Epithelial cell of proximal tubule (primary cell): Measurements from ENCODE around the gene CD151. TPM values are rescaled to one million over a fixed set of nuclear protein-coding genes. Genes with fewer than 3 reads are reported as not detected.

Source experiments
- DNase-seq: peaks from one replicate; pipeline ENCODE4 v3.0.0-alpha.2; 2011; ENCODE audit warnings: low read depth
- H3K4me3 ChIP-seq: 2 replicates; pipeline ENCODE4 v1.5.1; 2011; ENCODE audit warnings: low read depth, mild to moderate bottlenecking, low read length
- total RNA-seq: library from RNA; depleted of rRNA; stranded (reverse); fragments of >200 nt; gene quantifications from 2 replicates; pipeline ENCODE4 v1.2.3, GENCODE V29; 2015
- TF ChIP-seq, protein P1 (sequence below): conservative IDR thresholded peaks from 2 replicates; pipeline ENCODE4 v1.5.1; 2012; ENCODE audit warnings: low read depth, mild to moderate bottlenecking, low read length

The CD151 gene
- total RNA-seq, 1 donor from 2014 or later, result 538 TPM

DNA sequence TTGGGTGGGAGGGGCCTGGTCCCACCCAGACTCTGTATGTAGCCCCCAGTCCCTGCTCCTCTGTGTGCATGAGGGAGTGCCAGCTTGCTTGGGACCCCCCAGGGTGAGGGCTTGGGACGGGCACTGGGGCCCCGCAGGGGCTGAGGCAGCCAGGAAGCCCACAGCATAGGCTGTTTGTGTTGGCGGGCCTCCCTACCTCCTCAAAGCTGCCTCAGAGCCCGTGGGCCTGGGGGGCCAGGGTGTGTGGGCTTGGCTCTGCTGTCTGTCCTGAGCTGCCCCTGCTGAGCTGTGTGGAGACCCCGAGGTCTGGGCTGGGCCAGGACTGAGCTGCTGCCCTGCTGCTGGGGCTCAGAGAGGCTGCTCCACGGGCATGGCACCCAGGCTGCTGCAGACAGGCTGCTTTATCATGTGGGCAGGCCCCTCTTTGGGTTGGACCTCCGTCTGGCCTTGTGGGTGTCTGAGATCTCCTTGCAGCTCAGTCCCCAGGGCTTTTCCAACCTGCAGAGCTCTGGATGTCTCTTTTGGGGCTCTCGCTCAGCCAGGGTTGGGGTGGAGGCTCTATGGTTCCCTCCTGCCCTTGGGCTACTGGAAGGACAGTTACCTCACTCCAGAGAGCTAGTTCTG, 13.2 kb downstream of the CD151 start:
- DNase-seq, result no peak
- TF ChIP-seq, protein P1, sequence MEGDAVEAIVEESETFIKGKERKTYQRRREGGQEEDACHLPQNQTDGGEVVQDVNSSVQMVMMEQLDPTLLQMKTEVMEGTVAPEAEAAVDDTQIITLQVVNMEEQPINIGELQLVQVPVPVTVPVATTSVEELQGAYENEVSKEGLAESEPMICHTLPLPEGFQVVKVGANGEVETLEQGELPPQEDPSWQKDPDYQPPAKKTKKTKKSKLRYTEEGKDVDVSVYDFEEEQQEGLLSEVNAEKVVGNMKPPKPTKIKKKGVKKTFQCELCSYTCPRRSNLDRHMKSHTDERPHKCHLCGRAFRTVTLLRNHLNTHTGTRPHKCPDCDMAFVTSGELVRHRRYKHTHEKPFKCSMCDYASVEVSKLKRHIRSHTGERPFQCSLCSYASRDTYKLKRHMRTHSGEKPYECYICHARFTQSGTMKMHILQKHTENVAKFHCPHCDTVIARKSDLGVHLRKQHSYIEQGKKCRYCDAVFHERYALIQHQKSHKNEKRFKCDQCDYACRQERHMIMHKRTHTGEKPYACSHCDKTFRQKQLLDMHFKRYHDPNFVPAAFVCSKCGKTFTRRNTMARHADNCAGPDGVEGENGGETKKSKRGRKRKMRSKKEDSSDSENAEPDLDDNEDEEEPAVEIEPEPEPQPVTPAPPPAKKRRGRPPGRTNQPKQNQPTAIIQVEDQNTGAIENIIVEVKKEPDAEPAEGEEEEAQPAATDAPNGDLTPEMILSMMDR, result no peak
- no peak overlapping the region for H3K4me3 ChIP-seq

DNA sequence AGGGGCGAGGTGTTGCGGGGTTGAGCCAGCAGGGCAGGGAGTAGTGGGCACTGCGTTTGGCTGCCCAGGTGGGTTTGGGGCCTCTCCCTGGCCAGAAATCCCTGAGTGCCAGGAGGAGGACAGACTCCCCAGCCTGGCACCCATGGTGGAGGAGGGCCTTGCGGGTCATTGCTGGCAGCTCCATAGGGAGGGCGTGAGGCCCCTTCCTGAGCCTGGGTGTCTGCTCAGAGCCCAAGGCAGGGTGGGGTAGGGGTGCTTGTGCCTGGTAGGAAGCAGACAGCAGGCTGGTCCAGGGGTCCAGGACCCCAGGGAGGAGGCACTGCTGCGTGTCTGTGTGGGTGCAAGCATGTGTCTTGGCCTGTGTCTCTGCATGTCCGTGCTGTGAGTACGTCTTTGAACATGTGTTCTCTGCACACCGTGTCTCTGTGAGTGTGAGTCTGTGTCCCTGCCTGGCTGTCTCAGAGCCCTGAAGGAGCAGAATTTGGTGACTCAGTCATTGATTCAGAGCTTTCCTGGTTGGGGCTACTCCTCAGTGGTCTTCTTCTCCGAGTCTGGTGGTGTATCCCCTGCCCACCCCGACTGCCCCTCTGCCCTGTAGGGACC, 13.8 kb downstream of the CD151 start:
- TF ChIP-seq, protein P1, result no peak
- H3K4me3 ChIP-seq, result no peak overlapping the region
- DNase-seq, result no peak

DNA sequence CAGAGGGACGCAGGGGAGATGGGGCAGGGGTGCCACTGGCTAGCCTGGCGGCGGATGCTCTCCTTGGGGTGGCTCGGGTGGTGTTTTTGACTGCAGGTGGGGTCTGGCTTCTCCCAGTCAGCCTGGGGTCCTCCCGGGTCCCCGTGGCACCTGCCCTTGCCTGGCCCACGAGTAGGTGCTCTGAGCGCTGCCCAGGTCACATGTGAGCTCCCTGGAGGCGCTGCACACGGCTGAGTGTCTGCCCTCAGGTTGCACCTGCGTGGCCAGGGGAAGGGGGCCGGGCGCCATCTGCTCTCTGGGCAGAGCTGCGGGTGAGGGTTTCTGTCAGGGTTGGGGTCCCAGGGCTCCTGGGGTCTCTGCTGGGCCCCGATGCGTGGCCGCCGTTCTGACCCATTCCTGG, 15.1 kb downstream of the CD151 start:
- TF ChIP-seq, protein P1, result no peak
- no peak for DNase-seq

DNA sequence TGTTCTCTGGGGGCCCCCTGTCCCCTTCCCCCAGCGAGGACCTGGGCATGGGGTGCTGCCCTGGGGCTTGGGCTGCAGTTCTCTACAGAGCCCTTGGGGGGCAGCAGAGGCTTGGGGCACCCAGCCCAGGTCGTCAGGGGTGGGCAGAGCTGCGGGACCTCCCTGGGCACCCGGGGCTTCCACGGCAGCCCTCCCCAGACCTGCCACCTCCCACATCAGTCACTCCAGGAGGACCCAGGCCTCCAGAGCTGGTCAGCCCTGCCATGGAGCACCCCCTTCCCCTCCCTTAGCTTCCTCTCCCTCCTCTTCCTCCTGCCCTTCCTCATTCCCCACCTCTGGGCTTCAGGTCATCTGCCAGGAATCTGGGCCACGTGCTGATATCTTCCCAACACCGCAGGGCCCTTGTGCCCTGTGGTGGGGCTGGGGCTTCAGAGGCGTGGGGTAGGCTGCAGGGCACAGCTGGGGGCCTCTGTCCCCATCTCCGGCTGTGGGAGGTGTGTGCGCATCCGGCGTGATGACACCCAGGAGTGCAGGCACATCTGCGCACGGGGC, 15.7 kb downstream of the CD151 start:
- TF ChIP-seq, protein P1, result peak; percentile 81
- DNase-seq, result no peak
- H3K4me3 ChIP-seq, result no peak overlapping the region

More for the DNA sequence above, 15.1 kb downstream of the CD151 start:
- H3K4me3 ChIP-seq, result no peak overlapping the region

DNA sequence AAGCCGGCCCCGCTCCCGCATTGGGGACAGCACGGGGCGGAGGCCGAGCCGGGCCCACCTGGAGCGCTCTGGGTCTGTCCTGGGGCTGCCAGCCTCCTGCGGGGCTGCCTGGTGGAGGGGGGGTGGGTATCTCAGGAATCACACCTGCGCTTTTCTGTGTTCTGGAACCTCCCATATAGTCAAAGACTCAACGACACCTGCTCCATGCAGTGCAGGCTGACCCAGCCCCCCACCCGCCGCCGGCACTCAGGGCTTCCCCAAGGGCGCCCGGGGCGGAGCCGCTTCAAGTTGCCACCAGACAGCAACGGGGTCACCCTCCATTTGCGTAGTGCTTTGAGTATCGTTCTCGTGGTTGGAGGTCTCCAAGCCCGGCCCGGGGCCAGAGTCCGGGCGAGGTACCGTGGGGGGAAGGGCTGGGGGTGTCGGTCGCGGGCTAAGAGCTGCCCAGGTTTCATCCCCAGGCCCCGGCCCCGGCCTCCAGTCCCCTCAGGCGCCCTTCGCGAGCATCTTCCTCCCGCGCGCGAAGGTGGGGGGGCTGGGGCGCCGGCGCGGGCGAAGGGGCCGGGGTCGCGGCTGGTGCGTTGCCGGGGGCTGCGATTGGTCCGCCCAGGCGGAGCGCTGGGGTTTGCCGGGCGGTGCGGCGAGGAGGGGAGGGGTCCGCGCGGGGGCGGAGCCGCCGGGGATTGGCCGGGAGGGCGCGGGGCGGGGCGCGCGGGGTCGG, 16.5 kb downstream of the CD151 start:
- TF ChIP-seq, protein P1, result no peak
- no peak for DNase-seq
- H3K4me3 ChIP-seq, result peak overlapping the region; percentile 23

DNA sequence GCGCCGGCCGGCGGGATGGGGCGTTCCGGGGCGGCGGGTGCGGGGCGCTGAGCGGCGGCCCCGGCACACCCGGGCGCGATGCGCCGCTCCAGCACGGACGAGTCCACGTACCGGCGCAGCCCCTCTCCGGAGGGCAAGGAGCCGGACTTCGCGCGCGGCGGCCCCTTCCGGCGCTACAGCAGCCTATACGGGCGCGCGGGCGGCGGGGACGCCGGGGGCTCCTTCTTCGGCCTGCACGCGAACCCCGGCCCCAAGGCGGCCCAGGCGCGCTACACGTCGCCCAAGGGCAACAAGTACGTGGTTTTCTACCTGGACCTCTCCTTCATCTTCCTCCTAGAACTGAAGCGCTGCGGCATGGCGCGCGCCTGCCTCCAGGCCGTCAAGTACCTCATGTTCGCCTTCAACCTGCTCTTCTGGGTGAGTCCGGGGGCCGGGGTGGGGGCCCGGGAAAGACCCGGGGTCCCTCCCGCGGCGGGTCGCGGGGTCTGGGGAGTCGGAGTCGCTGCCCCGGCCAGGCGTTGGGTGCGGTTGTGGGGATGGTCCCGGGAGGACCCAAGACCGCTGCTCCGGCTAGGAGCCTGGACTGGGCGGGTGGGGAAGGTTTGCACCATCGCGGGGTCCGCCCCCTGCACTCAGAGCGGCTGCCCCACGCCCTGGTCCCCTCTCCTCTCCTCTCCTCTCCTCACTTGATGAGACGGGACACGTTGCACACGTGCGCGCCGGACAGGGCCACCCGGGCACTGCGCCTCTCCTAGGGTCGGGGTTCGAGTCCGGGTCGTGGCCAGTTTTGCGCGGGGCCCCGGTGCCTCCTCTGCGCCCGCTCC, 17.4 kb downstream of the CD151 start:
- H3K4me3 ChIP-seq, result peak overlapping the region; percentile 14
- TF ChIP-seq, protein P1, result no peak
- DNase-seq, result no peak
